ENCODE data around the gene MIA.
"Not testable (repeated sequence)": the region's sequence is repeated elsewhere in the genome, so short reads cannot be mapped to it uniquely, and the experiment has no call there.

The MIA gene

GRCh38 chr19:40808497-40808896 lies 33.2 kb downstream of the MIA start:
- DNase-seq, result no peak
- H3K9me2 ChIP-seq (replicated peaks; ENCODE audit: insufficient read depth, low read length), result no peaks in the 10 kb centered on the region
- H3K9me3 ChIP-seq (replicated peaks; ENCODE audit: insufficient read depth, low read length), result no peaks in the 10 kb centered on the region
- TF ChIP-seq EZH2 (optimal IDR thresholded peaks at IDR 0.05; ENCODE audit: low read depth, low read length) (no peak), EZH2phosphoT487 (IDR thresholded peaks at IDR 0.05; ENCODE audit: low read length) (no peak)
- TF ChIP-seq, protein P1, sequence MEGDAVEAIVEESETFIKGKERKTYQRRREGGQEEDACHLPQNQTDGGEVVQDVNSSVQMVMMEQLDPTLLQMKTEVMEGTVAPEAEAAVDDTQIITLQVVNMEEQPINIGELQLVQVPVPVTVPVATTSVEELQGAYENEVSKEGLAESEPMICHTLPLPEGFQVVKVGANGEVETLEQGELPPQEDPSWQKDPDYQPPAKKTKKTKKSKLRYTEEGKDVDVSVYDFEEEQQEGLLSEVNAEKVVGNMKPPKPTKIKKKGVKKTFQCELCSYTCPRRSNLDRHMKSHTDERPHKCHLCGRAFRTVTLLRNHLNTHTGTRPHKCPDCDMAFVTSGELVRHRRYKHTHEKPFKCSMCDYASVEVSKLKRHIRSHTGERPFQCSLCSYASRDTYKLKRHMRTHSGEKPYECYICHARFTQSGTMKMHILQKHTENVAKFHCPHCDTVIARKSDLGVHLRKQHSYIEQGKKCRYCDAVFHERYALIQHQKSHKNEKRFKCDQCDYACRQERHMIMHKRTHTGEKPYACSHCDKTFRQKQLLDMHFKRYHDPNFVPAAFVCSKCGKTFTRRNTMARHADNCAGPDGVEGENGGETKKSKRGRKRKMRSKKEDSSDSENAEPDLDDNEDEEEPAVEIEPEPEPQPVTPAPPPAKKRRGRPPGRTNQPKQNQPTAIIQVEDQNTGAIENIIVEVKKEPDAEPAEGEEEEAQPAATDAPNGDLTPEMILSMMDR (IDR thresholded peaks at IDR 0.05; ENCODE audit: low read length), result no peak
- no peak overlapping the region for H3K27ac ChIP-seq (ENCODE audit: low read length)
- no peaks in the 10 kb centered on the region; the same call in 1 of the 2 replicates for H4K20me1 ChIP-seq (ENCODE audit: insufficient read depth, low read length)
- no peaks in the 10 kb centered on the region for H3F3A ChIP-seq (ENCODE audit: insufficient read depth, low read length)
- peaks cover 3% of the 10 kb centered on the region for H3K4me1 ChIP-seq (ENCODE audit: low read length)
- peaks cover 4% of the 10 kb centered on the region; the same call in 1 of the 2 replicates for H3K27me3 ChIP-seq (replicated peaks; ENCODE audit: insufficient read depth, low read length)
- no peak overlapping the region for H3K9ac ChIP-seq (ENCODE audit: low read length)
- no peak overlapping the region for H2AFZ ChIP-seq (ENCODE audit: low read length)
- H3K4me3 ChIP-seq (ENCODE audit: low read length), result no peak overlapping the region
- no peaks in the 10 kb centered on the region for H3K36me3 ChIP-seq (replicated peaks; ENCODE audit: insufficient read depth, low read length)
- H3K79me2 ChIP-seq (ENCODE audit: low read length), result peaks cover 5% of the 10 kb centered on the region; the same call in 1 of the 2 replicates
- H3K4me2 ChIP-seq (ENCODE audit: low read depth, low read length), result no peak overlapping the region

- Histone ChIP-seq H3K36me3 (replicated peaks; ENCODE audit: insufficient read depth, low read length) (no peaks in the 10 kb centered on the region), H3K4me3 (ENCODE audit: low read length) (no peak overlapping the region), H2AFZ (ENCODE audit: low read length) (no peak overlapping the region), H3K9me2 (replicated peaks; ENCODE audit: insufficient read depth, low read length) (no peaks in the 10 kb centered on the region), H3K9me3 (replicated peaks; ENCODE audit: insufficient read depth, low read length) (no peaks in the 10 kb centered on the region), H3F3A (ENCODE audit: insufficient read depth, low read length) (no peaks in the 10 kb centered on the region), H3K4me1 (ENCODE audit: low read length) (no peaks in the 10 kb centered on the region), H3K27me3 (replicated peaks; ENCODE audit: insufficient read depth, low read length) (peaks cover 4% of the 10 kb centered on the region; the same call in 1 of the 2 replicates), H3K27ac (ENCODE audit: low read length) (no peak overlapping the region), H3K79me2 (ENCODE audit: low read length) (no peaks in the 10 kb centered on the region), H3K4me2 (ENCODE audit: low read depth, low read length) (no peak overlapping the region), H4K20me1 (ENCODE audit: insufficient read depth, low read length) (no peaks in the 10 kb centered on the region), H3K9ac (ENCODE audit: low read length) (no peak overlapping the region)
- DNase-seq, result no peak
- TF ChIP-seq EZH2 (optimal IDR thresholded peaks at IDR 0.05; ENCODE audit: low read depth, low read length) (no peak), EZH2phosphoT487 (IDR thresholded peaks at IDR 0.05; ENCODE audit: low read length) (no peak)
- TF ChIP-seq, protein P1 (IDR thresholded peaks at IDR 0.05; ENCODE audit: low read length), result no peak
Observed at GRCh38 chr19:40809358-40810086, 34.2 kb downstream of the MIA start.

DNA sequence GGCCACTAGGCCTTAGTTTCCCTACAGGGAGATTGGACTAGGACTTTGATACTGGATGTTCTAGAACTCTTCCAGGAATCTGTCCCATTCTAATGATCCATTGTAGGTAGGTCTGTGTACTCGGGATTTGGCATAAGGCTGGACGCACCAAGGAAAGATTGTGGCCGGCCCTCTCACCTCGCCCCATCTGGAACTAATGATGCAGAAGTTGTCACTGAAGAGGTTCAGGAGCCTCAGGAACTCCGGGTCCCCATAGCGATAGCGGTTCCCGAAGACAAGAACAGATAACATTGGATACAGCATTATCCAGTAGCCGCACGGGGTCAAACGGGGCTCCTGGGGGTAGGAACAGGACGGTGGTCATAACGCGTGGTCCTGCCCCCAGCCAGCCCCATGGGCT lies 34.8 kb downstream of the MIA start:
- H3K27me3 ChIP-seq (replicated peaks; ENCODE audit: insufficient read depth, low read length), result peaks cover 5% of the 10 kb centered on the region
- no peak overlapping the region for H3K9ac ChIP-seq (ENCODE audit: low read length)
- no peak overlapping the region for H3K27ac ChIP-seq (ENCODE audit: low read length)
- H3F3A ChIP-seq (ENCODE audit: insufficient read depth, low read length), result no peaks in the 10 kb centered on the region
- H3K79me2 ChIP-seq (ENCODE audit: low read length), result no peaks in the 10 kb centered on the region
- H2AFZ ChIP-seq (ENCODE audit: low read length), result no peak overlapping the region
- no peaks in the 10 kb centered on the region for H3K9me2 ChIP-seq (replicated peaks; ENCODE audit: insufficient read depth, low read length)
- H3K4me2 ChIP-seq (ENCODE audit: low read depth, low read length), result no peak overlapping the region
- H3K36me3 ChIP-seq (replicated peaks; ENCODE audit: insufficient read depth, low read length), result no peaks in the 10 kb centered on the region
- TF ChIP-seq EZH2phosphoT487 (IDR thresholded peaks at IDR 0.05; ENCODE audit: low read length) (no peak), EZH2 (optimal IDR thresholded peaks at IDR 0.05; ENCODE audit: low read depth, low read length) (no peak)
- TF ChIP-seq, protein P1 (IDR thresholded peaks at IDR 0.05; ENCODE audit: low read length), result no peak
- no peak for DNase-seq
- H3K4me1 ChIP-seq (ENCODE audit: low read length), result no peaks in the 10 kb centered on the region
- no peaks in the 10 kb centered on the region for H3K9me3 ChIP-seq (replicated peaks; ENCODE audit: insufficient read depth, low read length)
- H3K4me3 ChIP-seq (ENCODE audit: low read length), result no peak overlapping the region
- no peaks in the 10 kb centered on the region for H4K20me1 ChIP-seq (ENCODE audit: insufficient read depth, low read length)

DNA sequence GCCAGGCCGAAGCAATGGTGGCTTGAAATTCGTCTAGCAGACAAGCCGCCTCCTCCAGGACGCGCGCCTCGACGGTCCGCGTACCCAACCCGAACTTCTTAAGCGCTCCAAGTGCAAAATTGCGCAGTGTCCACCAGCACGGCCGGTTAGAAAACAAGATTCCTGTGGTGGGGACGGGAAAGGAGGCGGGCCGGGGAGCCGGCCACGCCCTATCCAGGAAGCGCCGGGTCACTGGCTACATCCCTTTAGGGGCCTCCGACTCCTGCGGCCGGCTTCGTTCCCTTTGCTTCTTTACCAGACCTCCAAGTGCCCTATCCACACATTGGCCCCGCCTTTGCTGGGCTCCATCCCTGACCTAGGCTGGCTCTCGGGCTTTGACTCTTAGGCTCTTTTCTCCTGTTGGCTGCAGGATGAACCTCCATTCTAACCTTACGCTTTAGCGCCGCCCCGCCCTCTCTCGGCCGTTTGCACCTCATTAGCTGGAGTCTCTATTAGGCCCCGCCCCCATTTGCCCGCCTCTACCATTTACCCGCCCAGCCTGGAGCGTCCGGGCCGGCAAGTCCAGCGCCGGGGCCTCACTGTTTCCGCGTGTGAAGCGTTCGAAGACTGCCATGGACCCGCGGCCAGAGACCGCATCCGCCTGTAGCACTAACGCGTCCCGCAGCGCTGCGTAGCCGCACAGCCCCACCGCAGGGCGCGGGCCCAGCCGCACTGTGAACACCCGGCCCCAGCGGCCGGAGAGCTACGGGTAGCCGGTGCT lies 35.5 kb downstream of the MIA start:
- not testable (repeated sequence) for DNase-seq; H3K27me3 ChIP-seq (replicated peaks; ENCODE audit: insufficient read depth, low read length); H3K9me3 ChIP-seq (replicated peaks; ENCODE audit: insufficient read depth, low read length); H3K4me2 ChIP-seq (ENCODE audit: low read depth, low read length); H3F3A ChIP-seq (ENCODE audit: insufficient read depth, low read length); H3K79me2 ChIP-seq (ENCODE audit: low read length); H4K20me1 ChIP-seq (ENCODE audit: insufficient read depth, low read length); H2AFZ ChIP-seq (ENCODE audit: low read length); H3K9ac ChIP-seq (ENCODE audit: low read length); H3K27ac ChIP-seq (ENCODE audit: low read length); H3K4me1 ChIP-seq (ENCODE audit: low read length); H3K9me2 ChIP-seq (replicated peaks; ENCODE audit: insufficient read depth, low read length); H3K36me3 ChIP-seq (replicated peaks; ENCODE audit: insufficient read depth, low read length)
- peak overlapping the region; percentile 29; the same call in 1 of the 2 replicates for H3K4me3 ChIP-seq (ENCODE audit: low read length)

Data from MM.1S (cell line).